ENCODE measurements around the gene EPHB4.
"Not testable (repeated sequence)": the region's sequence is repeated elsewhere in the genome, so short reads cannot be mapped to it uniquely, and the experiment has no call there.

EPHB4 gene

DNA sequence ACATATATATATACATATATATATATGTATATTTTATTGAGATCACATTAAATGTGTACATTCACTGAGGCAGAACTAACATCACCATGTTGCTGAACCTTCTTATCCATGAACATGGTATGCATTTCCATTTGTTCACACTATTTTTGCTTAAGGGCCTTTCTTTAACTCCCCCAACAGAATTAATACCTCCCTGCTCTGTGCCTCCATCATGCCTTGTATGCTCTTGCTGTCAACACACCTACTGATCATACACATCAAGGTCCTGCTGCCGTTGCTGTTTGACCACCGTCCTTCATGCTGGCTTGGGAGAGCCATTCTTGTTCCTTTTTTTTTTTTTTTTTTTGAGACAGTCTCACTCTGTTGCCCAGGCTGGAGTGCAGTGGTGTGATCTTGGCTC, 43.5 kb downstream of the EPHB4 start:
- no peak for DNase-seq

DNA sequence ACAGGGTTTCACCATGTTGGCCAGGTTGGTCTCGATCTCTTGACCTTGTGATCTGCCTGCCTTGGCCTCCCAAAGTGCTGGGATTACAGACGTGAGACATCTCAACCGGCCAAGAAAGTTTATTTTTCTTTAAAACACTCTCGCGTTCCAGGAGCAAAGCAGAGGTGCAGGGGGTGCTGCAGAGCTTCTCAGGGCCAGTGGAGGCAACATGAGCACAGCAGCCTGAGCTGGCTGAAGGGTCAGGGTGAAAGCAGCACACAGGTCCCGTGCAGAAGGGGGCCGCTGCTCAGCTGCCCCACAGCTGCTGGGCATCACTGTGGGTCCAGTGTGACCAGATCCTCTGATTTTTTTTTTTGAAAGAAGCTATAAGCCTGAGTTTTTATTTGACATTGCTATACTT, 46.1 kb downstream of the EPHB4 start:
- DNase-seq, result no peak

DNA sequence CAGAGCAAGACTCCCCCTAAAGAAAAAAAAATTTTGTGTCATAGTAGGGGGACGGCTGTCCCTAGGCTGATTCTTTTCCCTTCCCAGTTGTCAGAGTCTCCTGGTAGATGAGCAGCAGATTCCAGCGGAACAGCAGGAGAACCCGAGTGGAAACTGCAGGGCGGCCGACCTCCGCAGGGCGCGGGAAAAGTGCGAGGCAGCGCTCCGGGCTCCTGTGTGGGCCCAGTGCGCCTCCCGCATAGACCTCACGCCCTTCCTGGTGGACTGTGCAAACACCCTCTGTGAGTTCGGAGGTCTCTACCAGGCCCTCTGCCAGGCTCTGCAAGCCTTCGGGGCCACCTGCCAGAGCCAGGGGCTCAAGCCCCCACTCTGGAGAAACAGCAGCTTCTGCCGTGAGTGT, 48.0 kb downstream of the EPHB4 start:
- no peak for DNase-seq

DNA sequence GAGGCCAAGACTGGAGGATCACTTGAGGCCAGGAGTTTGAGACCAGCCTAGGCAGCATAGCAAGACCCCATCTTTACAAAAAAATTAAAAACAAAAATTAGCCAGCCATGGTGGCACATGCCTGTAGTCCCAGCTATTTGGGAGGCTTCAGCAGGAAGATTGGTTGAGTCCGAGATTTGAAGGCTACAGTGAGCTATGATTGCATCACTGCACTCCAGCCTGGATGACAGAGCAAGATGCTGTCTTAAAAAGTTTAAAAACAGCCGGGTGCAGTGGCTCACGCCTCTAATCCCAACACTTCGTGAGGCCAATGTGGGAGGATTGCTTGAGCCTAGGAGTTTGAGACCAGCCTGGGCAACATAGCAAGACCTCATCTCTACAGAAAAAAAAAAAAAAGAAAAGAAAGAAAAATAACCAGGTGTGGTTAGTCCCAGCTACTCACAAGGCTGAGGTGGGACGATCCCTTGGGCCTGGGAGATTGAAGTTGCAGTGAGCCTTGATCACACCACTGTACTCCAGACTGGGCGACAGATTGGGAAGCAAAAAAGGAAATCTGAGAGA, 49.2 kb downstream of the EPHB4 start:
- no peak for DNase-seq

DNA sequence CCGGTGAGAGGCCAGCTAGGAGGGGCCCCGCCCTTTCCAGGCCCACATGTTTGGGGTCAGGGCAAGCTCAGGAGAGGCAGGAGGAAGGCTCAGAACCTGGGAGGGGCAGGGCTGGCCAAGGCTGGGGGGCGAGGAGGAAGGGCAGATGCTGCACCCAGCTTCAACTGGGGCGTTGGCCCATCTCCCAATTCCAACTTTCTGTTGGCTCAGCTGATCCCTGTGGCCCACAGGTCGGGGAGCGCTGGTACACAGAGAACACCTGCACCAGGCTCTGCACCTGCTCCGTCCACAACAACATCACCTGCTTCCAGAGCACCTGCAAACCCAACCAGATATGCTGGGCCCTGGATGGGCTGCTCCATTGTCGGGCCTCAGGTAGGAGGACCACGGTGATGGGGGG, 53.8 kb downstream of the EPHB4 start:
- DNase-seq, result no peak

DNA sequence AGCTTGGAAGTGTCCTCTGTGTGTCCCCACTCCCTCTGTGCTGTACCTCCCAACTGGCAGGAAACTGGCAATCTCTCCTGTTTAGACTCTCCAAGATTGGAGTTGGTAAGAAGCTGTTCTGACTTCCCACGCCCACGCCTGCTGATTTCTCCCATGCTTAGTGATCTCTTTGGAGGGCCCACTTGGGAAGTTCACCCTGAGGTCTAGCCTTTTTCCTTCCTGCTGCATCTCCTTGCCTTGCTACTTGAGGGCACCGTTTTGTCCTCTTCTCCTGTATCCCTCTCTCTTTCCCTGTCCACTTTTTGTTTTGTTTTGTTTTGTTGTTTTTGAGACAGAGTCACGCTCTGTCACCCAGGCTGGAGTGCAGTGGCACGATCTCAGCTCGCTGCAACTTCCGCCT, 58.5 kb downstream of the EPHB4 start:
- DNase-seq, result no peak

DNA sequence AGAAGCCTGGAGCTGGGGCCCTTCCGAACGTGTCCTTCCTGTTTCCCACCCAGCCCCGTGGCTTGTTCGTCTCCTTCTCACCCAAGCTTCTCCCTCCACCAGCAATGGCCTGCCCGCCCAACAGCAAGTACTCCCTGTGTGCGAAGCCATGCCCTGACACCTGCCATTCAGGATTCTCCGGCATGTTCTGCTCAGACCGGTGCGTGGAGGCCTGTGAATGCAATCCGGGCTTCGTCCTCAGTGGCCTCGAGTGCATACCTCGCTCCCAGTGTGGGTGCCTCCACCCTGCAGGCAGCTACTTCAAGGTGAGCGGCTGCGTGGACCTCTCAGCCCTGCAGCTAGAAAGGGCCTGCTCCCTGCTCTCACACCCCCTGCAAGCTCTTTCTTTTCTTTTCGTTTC, 62.1 kb downstream of the EPHB4 start:
- no peak for DNase-seq

DNA sequence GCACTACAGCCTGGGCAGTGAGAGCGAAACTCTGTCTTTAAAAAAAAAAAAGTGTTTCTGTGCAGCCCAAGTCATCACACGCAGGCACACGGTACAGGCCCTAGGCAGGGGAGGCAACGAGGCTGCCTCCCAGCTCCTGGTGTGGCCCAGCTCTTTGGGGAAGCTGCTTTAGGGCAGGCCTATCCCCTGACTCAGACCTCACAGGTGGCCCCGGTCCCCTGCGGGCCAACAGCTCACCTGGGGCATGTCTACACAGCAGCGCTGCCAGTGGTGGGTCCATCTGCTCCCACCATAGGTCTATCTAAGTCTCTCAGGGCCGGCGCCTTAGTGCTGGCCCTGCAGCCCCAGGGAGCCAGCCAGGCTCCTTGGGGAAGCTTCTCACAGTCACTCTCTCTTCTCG, 62.5 kb downstream of the EPHB4 start:
- no peak for DNase-seq

DNA sequence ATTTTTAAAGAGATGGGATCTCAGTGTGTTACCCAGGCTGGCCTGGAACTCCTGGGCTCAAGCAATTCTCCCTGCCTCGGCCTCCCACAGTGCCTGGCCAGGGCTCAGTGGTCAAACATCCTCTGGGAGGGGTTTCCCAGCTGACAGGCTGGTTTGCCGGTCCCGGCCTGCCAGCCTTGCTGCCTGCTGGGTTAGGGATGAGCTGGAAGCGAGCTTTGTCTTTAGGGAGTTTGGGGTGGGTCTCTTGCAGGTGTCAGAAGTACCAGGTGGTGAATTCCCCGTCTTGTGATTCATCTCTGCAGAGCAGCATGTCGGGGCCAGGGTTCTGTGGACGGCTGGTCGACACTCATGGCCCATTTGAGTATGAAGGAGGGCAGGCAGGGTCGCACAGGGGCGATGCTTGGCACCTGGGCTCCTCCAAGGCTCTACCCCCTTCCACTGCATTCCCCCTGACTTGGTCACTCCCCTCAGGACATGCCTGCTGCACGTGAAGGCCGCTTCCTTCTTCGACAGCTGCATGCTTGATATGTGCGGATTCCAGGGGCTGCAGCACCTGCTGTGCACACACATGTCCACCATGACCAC, 63.7 kb downstream of the EPHB4 start:
- DNase-seq, result no peak

DNA sequence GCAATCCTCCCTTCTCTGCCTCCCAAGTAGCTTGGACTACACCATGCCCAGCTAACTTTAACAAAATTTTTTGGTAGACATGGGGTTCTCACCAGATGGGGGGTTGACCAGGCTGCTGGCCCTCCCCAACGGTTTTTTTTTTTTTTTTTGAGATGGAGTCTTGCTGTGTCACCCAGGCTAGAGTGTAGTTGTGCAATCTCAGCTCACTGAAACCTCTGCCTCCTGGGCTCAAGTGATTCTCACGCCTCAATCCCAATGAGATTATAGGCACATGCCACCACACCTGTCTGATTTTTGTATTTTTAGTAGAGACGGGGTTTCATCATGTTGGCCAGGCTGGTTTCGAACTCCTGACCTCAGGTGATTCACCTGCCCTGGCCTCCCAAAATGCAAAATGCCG, 64.5 kb downstream of the EPHB4 start:
- not testable (repeated sequence) for DNase-seq

DNA sequence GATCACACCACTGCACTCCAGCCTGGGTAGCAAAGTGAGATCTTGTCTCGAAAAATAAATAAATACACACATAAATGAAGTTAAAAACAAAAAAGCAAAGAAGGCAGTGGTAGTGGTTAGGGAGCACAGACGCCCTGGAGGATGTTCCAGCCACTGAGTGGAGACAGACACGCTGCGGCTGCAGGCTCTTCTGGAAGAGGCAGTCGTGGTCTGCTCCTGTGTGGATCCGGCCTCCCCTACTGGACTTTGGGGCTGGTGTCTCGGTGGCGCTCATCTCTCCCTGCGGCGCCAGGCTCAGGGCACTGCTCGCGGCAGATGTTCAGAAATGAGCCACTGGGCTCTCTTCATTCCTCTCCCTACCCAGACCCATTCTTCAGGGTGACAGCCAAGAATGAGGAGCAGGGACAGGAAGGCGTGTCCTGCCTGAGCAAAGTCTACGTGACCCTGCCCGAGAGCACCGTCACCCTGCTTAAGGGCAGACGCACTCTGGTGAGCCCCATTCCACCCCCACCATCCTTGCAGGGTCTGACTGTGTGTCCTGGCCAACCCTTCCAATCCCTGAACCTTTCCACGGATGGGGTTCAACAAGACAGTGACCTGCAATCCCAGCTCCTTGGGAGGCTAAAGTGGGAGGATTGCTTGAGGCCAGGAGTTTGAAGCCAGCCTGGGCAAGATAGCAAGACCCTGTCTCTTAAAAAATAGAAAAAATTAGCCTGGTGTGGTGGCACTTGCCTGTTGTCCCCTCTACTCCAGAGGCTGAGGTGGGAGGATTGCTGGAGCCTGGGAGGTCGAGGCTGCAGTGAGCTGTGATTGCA, 67.8 kb downstream of the EPHB4 start:
- no peak for DNase-seq

DNA sequence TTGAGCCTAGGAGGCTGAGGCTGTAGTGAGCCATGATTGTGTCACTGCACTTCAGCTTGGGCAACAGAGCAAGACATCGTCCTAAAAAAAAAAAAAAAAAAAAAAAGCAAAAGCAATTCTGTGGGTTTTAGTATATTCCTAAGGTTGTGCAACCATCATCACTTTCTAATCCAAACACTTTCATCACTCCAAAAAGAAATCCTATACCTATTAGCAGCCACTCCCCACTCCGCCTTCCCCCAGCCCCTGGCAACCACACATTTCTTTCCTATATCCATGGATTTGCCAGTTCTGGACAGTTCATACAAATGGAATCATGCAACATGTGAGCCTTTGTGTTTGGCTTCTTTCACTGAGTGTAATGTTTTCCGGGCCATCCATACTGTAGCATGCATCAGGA, 73.6 kb downstream of the EPHB4 start:
- DNase-seq, result no peak

DNA sequence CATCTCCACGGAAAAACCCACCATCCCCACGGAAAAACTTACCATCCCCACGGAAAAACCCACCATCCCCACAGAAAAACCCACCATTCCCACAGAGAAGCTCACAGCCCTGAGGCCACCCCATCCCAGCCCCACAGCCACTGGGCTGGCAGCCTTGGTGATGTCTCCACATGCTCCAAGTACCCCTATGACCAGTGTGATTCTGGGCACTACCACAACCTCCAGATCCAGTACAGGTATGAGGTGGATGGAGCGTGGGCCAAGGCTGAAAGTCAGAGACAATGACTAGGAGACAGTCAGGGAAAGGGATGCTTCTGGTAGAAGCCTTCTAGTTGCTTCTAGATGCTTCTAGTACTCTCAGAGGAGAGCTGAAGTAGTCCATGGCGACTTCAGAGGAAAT, 74.3 kb downstream of the EPHB4 start:
- DNase-seq, result no peak

Measured in KG1 (cell line).